HG03469 (cell line): Measurements from ENCODE around the gene TMCC2.

Source experiments
- ATAC-seq: cut with Tn5 transposase; IDR thresholded peaks from one replicate; pipeline ENCODE4 v1.9.1; 2021; ENCODE audit warnings: mild to moderate bottlenecking, moderate library complexity, moderate number of reproducible peaks; ENCODE audit not compliant: unreplicated experiment

Gene TMCC2

DNA sequence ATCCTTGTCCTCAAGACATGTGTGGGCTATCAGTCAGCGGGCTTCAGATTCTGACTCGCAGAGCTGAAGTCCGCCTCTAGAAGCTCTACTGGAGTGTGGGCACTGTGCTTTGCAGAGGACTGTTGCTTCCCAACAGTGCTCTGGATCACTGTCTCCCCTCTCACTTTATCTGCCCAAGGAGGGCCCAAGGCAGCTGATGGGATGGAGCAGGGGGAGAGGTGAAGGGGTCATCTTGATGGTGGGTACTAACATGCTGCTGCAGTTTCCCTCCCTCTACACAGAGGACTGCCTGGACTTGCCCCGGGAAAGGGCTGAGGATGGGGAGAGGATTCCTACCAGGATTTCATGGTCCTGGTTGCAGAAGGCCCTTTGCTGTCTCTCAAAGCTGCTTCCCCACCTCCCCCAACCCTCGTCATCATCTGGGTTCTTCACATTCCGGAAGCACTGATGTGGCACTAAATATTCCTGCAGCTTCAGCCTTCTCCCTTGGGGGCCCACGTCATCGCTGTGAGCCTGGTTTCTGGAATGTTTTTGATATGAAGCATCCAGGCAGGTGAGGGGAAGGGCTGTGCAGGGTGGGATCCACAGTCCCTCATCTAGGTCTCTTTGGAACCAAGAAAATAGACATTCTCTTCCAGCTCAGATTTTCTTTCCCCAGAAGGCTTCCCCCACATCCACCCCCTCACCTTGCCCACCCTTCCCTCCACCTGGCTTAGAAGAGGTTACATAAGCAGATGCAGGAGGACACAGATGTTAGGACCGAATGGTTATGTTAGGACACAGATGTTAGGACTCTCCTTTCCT is 70.6 kb downstream of the TMCC2 start:
- no peak for ATAC-seq

DNA sequence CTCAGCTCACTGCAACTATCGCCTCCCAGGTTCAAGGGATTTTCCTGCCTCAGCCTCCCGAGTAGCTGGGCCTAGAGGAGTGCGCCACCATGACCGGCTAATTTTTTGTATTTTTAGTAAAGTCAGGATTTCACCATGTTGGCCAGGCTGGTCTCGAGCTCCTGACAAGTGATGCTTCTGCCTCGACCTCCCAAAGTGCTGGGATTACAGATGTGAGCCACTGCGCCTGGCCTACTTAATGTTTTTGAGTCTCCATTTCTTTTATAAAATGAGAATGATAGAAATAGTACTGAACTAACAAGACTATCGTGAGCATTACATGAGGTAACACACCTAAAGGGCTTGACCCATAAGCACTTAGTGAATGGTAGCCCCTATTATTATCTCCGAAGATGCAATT is 72.4 kb downstream of the TMCC2 start:
- no peak for ATAC-seq

DNA sequence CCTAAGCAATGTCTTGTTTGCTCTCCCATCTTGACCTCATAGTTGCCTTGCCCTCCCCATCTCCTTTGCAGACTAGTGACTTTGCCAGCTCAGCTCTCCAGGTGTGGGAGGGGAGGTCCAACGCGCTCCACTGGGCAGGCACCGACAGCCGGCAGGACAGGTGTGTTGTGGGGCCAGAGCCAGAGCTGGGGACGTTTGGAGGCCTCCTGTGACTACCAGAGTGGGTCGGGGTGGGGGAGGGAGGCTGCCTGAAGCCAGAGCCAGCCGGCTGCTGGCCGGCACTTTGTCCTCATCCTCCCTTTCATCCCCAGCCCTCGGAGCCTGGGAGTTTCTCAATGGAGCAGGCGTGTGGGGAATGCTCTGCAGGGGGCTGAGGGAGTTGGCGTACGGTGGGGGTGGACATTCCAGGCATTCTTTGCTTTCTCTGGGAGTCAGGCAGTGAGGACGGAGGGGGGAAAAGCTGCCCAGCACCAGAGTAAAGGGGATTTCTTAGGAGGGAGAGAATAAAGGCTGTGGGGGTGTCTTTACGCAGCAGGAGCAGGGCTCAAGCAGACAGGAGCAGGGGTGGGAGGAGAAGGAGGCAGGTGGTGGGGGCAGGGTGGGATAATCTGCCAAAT is 73.6 kb downstream of the TMCC2 start:
- ATAC-seq, result no peak

DNA sequence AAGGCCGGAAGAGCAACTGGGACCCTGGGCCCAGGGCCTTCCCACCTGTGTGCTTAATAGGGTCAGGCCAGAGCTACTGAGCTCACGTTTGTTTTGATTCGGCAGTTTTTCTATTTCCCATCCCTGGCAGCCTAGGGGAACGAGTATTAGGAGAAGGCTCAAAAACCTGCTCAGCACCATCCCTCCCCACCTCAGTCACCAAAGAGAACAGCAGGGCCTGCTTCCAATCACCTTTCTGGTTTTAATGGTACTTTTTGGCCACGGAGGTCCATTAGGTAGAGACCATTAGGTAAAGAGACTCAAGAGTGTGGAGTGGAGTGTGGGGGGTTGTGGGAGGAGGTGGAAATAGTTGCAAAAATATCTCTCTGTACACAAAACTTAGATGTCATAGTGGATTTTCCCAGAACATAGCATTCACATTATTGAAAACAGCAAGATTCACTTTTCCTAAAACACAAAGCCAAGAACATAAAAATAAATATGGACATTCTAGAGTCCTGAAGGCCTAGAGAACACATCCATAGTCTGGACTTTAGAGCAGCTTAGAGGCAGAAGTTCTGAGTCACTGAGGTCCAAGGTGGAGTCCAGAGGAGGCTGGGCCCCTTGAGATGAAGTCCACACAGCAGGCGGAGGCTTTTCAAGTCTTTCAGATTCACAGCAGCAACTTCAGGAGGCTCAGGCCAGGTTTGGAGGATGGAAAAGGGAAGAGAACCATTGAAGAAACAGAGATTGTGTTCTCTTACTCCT is 74.3 kb downstream of the TMCC2 start:
- no peak for ATAC-seq

DNA sequence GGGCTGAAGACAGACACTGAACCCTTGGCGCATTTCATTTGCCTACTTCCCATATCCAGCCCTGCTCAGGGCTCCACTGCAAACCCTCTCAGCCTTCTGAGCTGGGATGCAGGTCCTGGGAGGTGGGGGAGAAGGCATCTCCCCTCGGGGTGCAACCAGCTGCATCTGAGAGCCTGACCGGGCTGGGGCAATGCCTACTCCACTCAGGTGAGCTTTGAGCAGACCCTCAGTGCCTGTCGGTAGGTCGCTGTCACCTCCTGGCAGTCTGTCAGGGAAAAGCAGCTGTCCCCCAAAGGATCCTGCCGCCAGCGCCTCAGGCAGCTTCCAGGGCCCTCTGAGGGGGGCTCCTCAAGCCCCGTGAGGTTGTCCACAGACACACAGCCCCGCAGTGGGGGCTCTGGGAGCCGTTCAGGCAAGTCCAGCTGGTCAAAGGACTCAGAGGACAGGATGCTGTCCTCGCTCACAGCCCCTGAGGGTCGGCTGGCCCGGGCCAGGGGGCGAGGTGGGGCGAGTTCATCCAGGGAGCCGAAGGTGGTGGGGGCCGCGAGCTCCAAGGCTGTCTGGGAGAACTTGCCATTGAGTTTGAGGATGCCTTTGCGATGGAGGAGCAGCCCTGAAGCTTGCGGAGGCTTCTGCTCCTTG is 75.6 kb downstream of the TMCC2 start:
- no peak for ATAC-seq

DNA sequence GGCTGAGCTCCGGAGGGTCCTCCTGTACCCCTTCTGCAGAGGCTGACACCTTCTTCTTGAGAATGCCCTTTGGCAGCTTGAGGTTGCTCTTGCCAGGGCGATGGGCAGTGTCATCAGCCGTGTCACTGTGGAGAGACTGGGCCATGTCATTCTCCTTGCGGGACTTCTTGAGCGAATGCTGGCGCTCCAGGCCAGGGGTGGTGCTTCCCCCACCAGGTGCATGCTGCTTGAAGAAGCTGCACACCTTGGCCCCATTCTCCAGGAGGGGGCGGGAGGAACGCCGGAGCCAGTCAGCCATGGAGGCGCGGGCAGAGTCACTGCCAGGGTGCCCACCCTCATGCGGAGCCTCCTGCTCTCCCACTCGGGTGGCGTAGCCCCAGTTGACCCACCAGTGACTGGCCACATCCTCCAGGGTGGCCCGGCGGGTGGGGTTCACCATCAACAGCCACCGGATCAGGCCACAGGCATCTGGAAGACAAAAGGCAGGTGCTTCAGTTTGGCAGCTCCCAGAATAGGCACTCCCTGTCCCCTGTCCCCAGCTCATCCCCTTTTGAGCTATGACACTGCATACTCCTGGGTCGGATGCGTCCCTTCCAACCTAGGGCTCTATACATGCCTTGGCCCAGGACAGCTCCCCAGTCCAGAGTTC is 76.4 kb downstream of the TMCC2 start:
- no peak for ATAC-seq

DNA sequence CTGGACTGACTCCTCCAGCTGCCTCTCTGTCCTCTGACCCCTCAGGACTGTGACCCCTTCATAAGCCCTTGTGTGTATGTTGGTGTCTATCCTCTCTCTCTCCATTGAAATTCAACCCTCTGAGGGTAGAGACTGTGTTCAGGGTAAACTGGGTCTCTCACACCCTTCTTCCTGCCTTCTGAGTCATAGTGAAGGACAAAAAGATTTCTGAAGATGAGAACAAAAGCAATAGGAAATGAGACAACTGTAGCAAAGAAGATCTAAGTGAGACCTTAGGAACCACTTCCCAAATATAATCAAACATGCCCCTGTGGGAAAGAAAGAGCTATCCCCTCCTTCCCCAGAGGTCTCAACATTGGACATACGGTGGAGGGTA is 76.9 kb downstream of the TMCC2 start:
- ATAC-seq, result no peak

DNA sequence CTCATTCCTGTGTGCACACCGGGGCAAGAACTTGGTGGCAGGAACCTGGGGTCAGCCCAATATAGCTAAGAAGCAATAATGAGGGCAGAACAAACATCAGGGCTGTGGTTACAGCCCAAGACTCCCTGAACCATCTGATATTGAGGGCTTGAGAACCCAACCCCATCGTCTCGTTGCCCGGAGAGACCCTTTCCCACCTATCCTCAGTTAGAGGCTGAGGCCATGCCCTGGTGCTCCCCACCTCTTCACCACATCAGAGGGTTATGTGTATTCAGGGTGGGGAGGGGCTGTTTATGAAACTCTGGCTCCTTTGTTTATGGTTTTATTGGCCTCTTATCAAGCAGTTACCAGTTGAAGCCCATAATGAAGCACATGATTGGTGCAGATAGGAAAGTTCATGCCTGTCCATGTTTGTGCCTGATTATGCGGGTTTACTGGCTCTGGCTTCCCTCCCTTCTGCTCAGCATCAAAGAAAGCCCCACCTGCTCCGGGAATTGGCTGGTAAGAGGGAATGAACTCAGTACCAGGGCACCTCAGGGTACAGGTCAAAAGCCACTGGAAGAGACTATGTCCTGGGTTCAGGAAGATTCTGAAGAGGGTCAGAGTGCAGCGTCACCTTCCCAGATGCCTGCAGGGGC is 79.3 kb downstream of the TMCC2 start:
- ATAC-seq, result no peak

DNA sequence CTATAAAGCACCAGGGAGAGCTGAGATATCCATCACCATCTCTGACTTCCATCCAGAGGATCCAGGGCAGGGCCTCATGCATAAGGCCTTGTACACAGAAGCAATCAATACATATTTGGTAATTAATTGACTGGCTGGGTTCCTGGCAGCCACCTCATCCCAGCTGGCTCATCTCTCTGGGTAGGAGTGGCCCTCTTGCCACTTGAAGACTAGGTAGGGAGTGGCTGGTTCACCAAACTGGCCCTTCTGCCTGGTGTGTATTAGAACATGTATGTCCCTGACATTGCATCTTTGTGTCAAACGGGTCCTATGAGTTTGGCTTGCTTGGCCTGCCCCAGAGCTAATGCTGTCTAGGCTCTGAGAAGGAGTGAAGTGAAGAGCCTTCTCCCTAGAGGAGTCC is 82.0 kb downstream of the TMCC2 start:
- no peak for ATAC-seq

DNA sequence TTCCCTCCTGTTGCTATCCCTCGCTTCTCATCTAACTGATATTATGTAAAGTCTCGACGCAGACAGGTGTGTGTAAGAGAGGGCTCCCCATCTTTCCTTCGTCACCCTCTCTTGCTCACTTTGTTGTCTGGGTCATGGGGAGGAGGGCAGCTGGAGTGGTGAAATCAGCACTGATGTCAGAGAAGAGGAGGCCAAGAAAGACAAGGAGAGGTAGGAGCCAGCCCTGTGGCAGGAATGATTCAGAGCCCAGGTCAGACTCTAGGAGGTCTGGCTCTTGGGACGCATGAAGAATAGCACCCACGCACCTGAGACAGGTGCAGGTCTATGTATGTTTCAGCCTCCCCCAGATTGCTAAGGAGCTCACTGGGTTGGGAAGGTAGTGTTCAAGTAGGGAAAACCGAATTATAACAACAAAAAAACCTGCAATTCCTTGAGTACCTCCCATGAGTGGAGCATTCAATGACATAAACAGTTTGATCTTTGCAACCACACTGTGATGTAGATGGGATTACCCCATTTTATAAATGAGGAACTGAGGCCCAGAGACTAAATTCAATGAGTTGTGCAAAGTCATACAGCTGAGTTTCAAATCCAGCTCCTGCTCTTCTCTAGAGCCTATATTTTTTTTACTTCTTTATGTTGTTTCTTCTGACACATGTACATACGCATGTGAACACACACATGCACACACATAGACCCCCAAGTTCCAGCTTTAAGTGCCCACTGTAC is 83.4 kb downstream of the TMCC2 start:
- ATAC-seq, result no peak

DNA sequence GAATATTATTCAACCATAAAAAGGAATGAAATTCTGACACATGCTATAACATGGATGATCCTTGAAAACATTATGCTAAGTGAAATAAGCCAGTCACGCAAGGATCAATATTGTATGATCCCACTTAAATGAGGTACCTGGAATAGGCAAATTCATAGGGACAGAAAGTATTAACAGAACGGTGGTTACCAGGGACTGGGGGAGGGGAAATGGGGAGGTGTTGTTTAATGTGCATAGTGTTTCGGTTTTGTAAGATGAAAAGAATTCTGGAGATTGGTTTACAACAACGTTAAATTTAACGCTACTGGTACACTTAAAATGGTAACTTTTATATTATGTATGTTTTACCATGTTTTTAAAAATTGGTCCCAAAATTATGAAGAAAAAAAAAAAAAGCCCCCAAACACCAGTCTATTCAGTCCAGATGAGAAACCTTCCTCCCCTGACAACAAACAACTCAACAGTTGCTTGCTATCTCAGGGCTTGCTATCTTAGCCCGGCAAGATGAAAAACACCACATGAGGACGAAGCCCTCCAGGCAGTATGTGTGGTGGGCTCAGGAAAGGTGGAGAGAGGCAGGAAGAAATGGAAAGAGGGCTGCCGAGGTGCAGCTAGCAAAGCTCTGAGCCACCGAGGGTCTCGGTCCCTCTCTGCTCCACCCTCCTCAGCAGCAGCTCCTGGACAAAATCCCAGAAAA is 85.3 kb downstream of the TMCC2 start:
- ATAC-seq, result no peak

DNA sequence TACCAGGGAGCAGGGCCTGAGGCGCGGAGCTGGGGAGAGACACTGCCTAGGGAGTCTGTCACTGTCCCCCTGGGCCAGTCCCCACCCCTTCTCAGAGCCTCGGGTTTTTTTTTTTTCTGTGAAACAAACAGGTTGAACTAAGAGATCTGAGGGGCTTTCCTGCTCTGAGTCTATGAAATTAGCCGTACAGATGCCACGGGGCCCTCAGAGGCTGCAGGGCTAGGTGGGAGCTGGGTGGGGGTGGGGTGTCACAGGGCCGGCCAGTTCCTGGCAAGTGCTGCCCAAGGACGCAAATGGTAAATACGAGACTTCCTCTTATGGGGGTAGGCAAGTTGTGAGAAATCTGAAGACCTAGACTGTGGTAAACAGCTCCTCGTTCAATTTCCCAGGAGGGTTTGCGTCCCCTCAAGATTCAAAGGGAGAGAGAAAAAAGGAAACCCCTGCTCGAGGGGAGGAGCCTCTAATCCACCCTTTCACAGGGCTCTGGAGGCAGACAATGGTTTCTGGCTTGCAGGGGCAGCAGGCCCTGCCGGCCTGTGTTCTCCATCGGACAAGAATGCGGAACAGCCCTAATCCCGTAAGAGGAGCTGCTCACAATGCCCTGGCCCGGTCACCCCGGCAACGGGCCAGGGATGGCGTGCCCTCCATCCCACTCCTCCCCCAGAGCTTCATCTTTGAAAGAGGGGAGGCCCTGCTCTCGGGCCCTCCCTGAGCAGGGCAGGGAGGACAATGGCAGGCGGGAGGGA is 86.0 kb downstream of the TMCC2 start:
- ATAC-seq, result no peak

DNA sequence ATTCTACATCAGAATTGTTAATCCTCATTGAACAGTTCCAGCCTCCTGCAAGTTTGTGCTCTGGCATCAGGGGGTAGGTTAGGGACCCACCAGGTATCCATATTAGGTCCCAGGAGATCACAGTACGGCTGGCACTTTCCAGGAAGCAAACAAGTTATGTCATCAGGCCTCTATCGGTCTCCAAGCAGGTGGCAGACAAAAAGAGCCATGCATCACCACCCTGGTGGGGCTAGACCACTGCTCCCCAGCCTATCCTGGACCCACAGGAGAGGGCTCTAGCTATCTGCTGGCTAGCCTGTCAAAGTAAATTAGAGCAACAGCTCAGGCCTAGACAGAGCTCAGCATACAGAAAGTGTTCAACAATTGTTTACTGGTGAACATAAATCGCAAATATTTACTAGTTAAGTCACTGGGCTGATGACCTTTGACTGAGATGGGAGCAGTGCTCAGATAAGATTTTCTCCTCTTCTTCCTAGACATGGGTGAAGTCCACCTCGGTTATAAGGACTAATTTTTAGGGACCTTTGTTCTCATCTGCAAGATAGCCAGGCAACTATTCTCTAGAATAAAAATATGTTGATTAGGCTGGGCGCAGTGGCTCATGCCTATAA is 87.4 kb downstream of the TMCC2 start:
- no peak for ATAC-seq

DNA sequence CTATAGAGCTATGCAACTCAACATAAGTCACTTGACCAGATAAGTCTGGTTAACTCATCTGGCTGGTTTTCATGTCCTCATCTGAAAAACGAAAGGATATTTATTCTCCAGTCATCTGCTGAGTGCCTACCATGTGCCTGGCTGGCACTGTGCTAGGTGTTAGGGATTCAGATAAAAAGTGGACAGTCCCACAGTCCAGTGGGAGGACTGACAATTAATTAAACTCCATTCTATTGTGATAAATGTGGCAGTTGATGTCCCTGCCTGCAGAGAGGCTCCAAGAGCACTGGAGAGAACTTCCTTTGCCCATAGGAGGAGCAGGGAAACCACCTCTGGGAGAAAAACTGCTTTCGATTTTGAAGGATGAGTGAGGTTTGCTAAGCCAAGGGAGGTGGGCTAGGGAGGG is 88.4 kb downstream of the TMCC2 start:
- ATAC-seq, result no peak

DNA sequence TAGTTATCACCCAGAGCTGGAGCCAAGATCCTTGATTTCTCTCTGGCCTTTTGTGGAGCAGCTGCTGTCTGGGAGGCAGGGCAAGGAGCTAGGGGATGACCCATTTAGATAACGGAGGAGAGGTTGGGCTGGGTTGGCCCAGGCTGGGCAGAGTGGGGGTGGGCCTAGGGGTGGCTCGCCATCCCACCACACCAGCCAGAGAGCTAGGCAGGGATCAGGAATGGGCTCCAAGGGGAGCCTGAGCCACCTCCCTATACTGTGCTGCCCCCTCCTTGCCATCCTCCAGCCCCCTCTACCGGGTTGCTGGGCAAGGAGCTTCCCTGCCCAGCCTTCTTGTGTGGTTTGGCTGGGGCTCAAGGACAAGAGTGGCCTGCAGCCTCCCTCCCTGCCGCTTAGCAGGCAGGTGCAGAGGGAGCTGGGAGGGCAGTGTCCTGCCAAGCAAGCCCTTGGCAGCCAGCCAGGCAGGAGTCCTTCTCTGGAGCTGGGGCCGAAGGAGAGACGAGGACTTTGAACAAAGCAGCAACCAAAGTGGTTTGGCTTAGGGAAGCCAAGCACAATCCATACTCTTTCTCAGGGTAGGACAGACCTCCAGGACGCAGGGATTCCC is 89.7 kb downstream of the TMCC2 start:
- no peak for ATAC-seq

DNA sequence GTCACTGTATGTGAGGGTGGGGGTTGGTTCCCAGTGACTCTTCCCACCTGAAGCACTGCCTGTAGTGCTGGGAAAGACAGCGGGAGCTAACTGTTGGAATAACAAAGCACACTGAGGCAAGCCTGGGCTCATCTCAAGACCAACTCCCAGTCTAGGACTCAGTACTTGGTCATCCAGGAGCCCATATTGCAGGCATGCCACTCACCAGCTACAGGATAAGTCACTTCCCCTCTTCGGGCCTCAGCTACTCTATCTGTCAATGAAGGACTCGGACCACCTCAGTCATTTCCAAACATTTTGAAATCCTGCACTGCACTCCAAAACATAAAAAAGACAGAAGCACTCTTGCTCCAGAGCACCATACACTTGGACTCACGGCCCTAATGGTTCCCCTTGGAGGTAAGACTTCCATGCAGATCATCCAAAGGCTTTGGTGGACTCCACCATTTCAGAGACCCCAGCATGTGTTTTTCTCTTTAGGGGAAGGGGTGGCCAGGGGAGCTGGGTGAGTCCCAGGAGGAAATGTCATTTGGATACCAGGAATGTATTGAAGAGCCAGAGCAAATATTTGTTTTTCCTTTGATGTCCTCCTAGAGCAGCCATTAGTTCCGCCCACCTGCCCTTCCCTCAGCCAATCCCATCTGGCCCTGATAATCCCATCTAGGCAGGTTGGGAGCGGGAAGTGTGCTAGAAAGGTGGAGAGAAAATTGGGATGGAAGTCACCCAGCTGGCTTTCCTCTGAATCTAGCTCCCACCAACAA is 90.7 kb downstream of the TMCC2 start:
- ATAC-seq, result no peak
